Measurements from ENCODE around the gene HS6ST2. TPM values are rescaled to one million over a fixed set of nuclear protein-coding genes. Genes with fewer than 3 reads are reported as not detected.

HS6ST2 gene
- total RNA-seq, 1 experiment from 2014 or later: 0.26 TPM

DNA sequence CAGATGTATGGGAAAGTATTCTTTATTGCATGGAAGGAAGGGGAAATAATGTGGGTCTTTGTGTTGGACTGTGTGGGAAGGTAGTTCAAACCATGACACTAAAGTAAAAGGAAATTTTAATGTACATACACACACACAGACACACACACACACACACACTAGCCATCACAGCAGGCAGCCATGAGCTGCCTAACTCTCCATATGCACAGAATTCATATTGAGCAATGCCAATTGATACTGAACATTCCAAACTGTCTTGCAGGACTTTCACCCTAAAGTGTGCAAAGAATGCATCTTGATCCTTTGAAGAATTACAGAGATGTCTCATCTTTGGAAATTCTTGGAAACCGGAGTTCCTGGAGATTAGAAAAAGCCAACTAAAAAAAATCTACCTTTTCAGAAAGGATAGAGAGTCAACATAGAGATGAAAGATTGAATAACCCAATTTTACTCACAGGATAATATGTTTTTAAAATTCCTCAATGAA, 349.0 kb downstream of the HS6ST2 start:
- Histone ChIP-seq H3K27ac (ENCODE audit: low read length) (no peak overlapping the region), H3K36me3 (ENCODE audit: control insufficient read depth, insufficient read depth, low read length) (no peaks in the 10 kb centered on the region), H3K27me3 (ENCODE audit: control insufficient read depth, insufficient read depth, low read length) (no peaks in the 10 kb centered on the region; the same call in 1 of the 2 replicates), H3K4me1 (ENCODE audit: control insufficient read depth, insufficient read depth, low read length) (no peaks in the 10 kb centered on the region), H3K4me3 (ENCODE audit: low read depth in 2 of 2, low read length in 2 of 2) (no peak overlapping the region), H3K9me3 (ENCODE audit: control insufficient read depth, insufficient read depth, low read depth, low read length) (no peaks in the 10 kb centered on the region)
- ChIA-PET POLR2A (no interaction called here), CTCF (interaction anchor here (0.7 kb wide), 1 partner anchor 782 kb away, joined by 3 read pairs; no protein-coding TSS in a partner anchor)
- intact Hi-C loops (cut with micrococcal nuclease; ENCODE audit: unreplicated experiment) (no loop called here), in situ Hi-C loops (cut with HindIII; ENCODE audit: low pct_unique_long_range_greater_than_20kb, low sequenced_read_pairs) (no loop called here)
- no TSS peak for BruUV-seq (replicated peaks)
- TF ChIP-seq, protein P1, sequence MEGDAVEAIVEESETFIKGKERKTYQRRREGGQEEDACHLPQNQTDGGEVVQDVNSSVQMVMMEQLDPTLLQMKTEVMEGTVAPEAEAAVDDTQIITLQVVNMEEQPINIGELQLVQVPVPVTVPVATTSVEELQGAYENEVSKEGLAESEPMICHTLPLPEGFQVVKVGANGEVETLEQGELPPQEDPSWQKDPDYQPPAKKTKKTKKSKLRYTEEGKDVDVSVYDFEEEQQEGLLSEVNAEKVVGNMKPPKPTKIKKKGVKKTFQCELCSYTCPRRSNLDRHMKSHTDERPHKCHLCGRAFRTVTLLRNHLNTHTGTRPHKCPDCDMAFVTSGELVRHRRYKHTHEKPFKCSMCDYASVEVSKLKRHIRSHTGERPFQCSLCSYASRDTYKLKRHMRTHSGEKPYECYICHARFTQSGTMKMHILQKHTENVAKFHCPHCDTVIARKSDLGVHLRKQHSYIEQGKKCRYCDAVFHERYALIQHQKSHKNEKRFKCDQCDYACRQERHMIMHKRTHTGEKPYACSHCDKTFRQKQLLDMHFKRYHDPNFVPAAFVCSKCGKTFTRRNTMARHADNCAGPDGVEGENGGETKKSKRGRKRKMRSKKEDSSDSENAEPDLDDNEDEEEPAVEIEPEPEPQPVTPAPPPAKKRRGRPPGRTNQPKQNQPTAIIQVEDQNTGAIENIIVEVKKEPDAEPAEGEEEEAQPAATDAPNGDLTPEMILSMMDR (IDR thresholded peaks at IDR 0.05): no peak
- TF ChIP-seq TCF7L2 (IDR thresholded peaks at IDR 0.05; ENCODE audit: low read depth, low read length) (no peak), POLR2AphosphoS5 (IDR thresholded peaks at IDR 0.05; ENCODE audit: low read depth, low read length) (no peak), REST (IDR thresholded peaks at IDR 0.05; ENCODE audit: insufficient read depth in 1 of 2, low read depth in 2 of 2, low read length in 1 of 2) (no peak), SIN3A (IDR thresholded peaks at IDR 0.05; ENCODE audit: borderline replicate concordance, insufficient read depth, low read depth, low read length) (no peak)
- DNase-seq (ENCODE audit: low read depth, low spot score) (no peak), ATAC-seq (no peak)

DNA sequence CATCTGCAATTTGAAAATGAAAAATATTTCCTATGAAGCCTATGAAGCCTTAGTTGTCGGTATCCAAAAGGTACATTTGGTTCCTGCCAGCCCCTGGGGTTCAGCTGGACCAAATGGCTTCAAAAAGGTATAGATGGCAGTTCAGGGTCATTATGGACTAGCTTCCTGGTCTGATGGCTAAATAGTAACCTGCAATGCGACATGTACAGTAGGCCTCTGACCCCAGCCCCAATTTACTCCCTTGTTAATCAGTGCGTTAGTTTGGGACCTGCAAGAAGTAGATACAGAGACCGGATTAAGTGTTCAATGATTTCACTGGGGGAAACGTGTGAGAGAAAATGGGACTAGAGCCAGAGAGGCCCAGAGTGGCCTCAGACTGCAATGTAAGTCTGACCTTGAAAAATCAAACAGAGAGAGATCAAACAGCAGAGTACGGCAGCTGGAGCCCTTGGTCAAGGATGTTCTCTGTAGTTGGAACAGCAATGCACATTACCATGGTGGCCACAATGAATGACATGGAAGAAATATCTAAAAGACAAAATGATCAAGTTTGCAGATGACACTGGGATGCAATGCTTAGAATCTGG, 354.6 kb downstream of the HS6ST2 start:
- ChIA-PET CTCF (interaction anchor here (0.5 kb wide), 1 partner anchor 816 kb away, joined by 4 read pairs; no protein-coding TSS in a partner anchor), POLR2A (no interaction called here)
- in situ Hi-C loops (cut with HindIII; ENCODE audit: low pct_unique_long_range_greater_than_20kb, low sequenced_read_pairs) (no loop called here), intact Hi-C loops (cut with micrococcal nuclease; ENCODE audit: unreplicated experiment) (no loop called here)
- peaks cover 5% of the 10 kb centered on the region; the same call in 1 of the 2 replicates for H3K27me3 ChIP-seq (ENCODE audit: control insufficient read depth, insufficient read depth, low read length)
- H3K27ac ChIP-seq (ENCODE audit: low read length): no peak overlapping the region
- H3K36me3 ChIP-seq (ENCODE audit: control insufficient read depth, insufficient read depth, low read length): no peaks in the 10 kb centered on the region
- no TSS peak for BruUV-seq (replicated peaks)
- no peak for ATAC-seq
- TF ChIP-seq SIN3A (IDR thresholded peaks at IDR 0.05; ENCODE audit: borderline replicate concordance, insufficient read depth, low read depth, low read length): no peak
- TF ChIP-seq, protein P1 (IDR thresholded peaks at IDR 0.05): no peak
- no peak overlapping the region for H3K4me3 ChIP-seq (ENCODE audit: low read depth in 2 of 2, low read length in 2 of 2)
- H3K9me3 ChIP-seq (ENCODE audit: control insufficient read depth, insufficient read depth, low read depth, low read length): no peaks in the 10 kb centered on the region
- DNase-seq (ENCODE audit: low read depth, low spot score): no peak
- no peaks in the 10 kb centered on the region for H3K4me1 ChIP-seq (ENCODE audit: control insufficient read depth, insufficient read depth, low read length)
